Skin of body (tissue), 2 donors: Measurements from ENCODE around the gene HCRT. TPM values are rescaled to one million over a fixed set of nuclear protein-coding genes. Genes with fewer than 3 reads are reported as not detected.
A peak's percentile ranks its signal among the peaks of the same experiment; 100 is the strongest.
"Not testable (repeated sequence)": the region's sequence is repeated elsewhere in the genome, so short reads cannot be mapped to it uniquely, and the experiment has no call there.

ENCODE experiments used
- DNase-seq: peaks from one replicate; lab custom pipeline; 2025; lab: John Stamatoyannopoulos, UW
- total RNA-seq: library from RNA; depleted of rRNA; stranded (reverse); fragments of >200 nt; gene quantifications from one replicate; pipeline ENCODE4 v1.2.3, GENCODE V29; 2014

The HCRT gene, protein sequence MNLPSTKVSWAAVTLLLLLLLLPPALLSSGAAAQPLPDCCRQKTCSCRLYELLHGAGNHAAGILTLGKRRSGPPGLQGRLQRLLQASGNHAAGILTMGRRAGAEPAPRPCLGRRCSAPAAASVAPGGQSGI
- not detected for total RNA-seq

DNA sequence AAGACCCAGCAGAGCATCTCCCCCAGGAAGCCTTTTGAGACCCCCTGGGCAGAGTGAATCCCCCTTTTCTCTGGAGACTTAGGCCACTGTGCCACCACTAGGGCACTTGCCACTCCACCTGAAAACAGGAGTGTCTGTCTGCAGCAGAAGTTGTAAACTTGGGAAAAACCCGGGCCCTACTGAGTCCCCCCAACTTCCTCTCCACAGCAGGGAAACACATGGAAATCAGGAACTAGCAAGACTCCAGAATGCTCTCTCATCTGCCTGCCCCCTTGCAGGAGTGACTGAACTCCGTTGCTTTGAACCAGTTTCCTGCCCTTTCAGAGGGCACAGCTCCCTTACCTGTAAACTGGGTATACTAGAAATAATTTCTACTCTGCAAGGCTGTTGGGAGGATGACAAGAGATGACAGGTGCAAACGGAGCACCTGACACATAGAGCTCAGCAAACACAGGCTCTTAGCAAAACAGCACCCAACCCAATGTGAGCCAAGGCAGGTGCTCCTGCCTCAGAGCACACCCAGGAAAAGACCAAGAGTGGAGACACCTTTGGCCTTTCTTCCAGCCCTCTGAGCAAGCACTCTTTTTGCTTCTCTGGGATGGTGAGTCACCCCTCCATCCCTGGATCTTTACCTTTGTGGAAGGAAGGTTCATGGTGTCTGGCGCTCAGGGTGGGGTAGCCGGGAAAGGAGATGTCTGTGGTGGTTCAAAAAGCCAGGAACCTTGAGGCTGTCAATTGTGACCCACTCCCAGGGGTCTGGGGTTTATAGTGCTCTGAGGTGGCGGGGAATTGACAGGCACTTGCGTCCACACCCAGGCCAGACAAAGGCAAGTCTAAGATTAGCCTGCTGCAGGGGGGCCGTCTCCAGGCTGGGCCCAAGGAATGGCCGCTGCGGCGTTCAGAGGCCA is at the start of gene HCRT:
Gene HCRT, minus strand, starts transcription at position 740 of the 908 bp plus-strand sequence. Its CDS starts 87 bp downstream, at position 653.
- no peak for DNase-seq

DNA sequence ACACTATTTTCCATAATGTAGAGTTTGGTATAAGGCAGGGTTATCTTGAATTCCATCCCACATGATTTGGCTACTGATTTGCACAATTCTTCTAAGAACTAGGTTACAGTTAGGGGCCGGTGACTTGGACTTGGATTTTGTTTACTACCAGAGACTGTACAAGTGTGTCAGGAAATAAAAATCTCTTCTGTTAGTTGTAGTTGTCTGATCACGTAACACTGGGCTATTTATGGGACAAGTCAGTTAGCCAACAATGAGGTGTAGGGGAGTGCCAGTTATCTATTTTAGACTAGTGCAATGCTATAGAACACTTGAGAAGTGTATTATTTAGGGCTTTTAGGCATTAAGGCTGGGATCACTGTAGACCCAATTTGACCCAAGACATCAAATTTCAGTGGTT is 48.7 kb upstream of the HCRT start:
- DNase-seq, result no peak

DNA sequence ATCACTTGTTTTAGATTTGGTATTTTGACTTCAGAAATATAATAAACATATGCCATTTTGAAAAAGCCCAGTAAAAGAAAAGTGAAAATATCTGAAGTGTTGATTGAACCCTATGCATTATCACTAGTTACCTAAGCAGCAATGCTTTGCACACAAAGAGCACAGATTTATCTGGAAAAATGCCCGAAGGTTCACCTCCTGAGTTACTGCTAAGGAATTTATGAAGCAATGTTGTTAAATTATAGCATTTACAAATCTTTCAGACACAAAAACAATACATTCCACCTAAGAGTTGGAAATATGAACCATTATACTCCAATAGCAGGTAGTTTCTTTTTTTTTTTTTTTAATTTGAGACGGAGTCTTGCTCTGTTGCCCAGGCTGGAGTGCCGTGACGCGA is 47.9 kb upstream of the HCRT start:
- DNase-seq, result no peak

DNA sequence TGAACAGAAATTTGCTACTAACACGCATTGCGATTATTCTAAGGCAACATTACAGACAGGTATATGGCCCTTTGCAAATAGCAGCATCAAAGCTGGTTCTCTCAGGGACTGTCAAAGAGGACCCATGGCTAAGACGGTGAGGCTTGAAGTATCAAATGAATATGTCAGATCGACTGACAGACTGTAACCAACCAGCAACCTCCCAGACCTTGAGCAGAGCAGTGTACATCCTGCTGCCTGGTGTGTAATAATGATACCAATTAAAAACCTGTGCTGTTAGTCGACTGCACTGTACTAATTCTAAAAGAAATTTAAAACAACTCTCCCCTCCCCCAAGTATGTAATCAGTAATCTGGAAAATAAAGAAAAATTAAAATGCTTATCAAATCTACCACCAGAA is 45.0 kb upstream of the HCRT start:
- DNase-seq, result no peak

DNA sequence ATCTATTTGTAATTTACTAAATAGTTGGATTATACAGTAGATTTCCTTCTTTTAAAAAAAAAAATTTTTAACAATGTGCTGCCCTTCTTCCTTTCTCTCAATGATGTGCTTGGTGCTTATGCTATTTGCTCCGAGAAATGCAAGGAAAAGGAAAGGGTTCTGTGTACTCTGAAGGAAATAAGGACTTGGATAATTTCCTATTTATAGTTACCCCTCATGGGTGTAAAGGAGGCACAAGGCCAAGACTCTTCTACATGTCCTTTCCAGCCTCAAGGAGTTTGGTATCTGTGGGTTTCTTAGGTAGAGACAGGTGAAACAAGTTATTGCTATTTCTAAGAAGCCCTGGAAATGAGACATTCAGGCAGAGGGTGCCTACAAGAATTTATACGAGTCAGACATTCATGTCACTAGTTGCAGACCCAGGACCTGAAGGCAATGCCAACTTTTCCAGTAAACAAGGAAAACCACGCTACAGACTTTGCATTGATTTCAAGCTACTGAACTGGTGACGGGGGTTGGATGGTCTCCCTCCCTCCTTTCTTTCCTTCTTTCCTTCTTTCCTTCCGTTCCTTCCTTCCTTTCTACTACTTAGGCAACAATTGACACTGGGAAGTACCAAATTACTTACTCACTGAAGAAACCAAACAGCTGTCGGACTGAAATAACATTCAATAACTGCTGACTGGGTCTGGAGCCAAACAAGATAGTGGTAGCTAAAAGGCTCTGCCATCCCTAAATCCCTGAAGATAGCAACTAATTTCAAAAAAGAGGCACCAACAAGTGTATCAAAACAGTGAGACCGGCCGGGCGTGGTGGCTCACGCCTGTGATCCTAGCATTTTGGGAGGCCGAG is 42.8 kb upstream of the HCRT start:
- peak; percentile 1 for DNase-seq

DNA sequence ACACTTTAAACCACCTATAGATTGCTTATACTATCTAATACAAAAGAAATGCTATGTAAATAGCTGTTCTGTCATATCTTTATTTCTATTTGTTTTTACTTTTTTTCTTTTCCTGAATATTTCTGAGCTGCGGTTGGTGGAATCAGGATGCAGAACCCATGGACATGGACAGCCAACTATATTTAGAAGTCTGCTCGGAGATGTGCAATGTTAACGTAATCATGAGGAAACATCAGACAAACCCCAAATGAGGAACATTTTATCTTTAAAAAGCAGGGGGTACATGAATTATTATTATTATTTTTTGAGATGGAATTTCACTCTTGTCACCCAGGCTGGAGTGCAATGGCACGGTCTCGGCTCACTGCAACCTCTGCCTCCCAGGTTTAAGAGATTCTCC is 40.4 kb upstream of the HCRT start:
- DNase-seq, result no peak

DNA sequence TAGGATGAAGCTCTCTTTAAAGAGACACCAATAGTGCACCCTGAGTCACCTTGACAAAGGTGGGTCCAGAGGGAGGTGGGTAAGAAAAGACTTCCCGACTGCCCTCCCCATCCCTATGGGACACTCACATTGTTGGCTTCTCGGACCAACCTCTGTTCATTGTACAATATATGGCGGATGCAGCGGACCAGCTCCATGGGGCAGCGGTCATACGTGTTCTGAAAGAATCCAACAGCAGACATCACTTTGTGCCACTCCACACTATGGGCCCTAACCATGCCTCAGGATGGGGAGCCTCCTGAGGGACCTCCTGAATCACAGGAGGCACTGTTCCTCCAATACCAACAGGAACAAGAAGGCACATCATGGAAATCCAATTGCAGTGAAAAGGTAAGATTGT is 39.4 kb upstream of the HCRT start:
- no peak for DNase-seq

DNA sequence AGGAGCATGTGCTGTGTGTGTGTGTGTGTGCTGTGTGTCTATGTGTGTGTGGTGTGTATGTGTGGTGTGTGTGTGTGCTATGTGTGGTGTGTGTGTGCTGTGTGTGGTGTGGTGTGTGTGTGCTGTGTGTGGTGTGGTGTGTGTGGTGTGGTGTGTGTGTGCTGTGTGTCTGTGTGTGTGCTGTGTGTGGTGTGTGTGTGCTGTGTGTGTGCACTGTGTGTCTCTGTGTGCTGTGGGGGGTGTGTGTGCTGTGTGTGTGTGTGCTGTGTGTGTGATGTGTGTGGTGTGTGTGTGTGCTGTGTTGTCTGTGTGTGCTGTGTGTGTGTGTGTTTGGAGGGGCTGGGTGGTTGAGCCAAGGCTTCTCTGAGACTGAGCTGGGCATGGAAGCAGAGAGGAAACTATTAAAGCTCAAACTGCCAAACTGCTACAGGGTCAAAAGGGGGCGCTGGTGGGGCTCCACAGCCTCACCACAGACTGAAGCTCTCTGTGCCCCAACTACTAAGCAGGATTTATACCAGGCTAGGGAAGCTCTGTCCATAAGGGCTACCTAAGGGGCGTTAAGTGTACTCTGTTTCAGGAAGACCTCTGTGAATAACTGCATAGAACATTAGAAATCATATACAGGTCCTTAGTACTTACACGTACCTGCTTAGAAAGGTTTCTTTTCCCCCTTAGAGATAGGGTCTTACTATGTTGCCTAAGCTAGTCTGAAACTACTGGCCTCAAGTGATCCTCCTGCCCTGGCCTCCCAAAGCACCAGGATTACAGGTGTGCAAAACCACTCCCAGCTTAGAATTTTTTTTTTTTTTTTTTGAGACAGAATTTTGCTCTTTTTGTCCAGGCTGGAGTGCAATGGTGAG is 36.9 kb upstream of the HCRT start:
- DNase-seq, result no peak

DNA sequence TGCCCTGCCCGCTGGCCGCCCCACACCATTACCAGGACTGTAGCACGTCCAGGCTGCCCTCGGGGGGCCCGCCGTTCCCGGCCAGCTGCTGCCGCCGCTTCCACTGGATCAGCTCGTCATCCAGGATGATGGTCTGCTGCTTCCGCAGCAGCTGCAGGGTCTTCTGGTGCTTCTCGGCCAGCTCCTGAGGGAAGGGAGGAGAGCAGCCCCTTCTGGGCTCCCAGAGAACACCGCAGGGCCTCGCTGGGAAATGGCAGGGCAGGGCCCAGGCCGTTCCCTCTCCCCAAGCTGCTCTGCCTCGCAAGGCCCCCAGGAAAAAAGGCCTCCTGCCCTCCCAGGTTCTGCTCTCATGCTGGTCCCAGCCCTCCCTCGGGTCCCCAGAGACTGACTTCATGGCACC is 34.0 kb upstream of the HCRT start:
- not testable (repeated sequence) for DNase-seq

DNA sequence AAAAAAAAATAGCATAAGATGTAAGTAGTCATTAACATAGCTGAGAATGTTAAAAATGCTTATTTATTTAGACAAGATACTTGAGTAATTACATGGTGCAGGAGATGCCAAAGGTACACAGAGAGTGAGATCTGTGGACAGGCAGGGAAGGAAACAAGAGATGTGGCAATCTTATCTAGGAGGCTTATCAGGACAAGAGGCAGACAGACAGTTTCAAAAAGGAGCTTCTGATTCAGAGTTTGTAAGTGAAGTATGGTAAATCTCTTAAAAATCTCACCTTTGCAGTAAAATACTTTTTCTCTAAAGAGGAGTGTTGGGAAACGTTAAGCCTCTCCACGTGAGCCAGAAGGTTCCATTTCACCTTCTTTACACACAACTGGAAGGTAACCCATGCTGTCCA is 28.9 kb upstream of the HCRT start:
- DNase-seq, result no peak

DNA sequence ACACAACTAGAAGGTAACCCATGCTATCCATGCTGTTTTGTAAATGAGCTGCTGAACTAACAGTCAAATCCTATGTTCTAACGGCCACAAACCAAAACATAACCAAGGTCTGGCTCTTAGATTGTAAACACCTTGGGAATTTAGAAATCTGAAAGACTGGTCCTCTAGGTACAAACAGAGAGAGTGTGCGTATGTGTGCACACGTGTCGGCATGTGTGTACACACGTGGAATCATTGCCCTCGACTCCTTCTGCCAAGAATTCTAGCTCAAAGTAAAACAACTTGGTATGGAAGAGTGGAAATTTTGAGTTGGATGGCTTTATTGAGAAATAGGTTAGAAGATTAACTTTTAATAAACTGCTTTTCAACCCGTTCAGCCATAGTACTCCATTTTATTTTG is 27.1 kb upstream of the HCRT start:
- DNase-seq, result no peak

DNA sequence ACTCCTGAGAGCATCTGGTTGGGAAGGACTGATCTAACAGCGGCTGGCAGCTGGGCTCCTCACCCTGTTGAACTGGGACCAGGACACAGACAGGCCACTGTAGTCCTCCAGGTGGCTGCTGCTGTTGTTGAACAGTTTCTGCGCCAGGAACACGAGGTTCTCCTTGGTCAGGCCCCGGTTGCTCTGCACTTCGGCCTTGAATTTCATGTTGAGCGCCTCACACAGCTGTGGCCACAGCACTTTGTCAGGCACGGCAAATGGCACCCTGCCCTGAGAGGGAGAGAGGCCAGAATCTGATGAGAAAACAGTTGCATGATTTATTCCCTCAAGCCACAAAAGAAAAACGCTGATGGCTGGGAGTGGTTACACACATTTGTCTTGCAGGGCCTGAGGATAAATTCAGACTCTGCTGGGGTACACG is 26.7 kb upstream of the HCRT start:
- DNase-seq, result not testable (repeated sequence)

DNA sequence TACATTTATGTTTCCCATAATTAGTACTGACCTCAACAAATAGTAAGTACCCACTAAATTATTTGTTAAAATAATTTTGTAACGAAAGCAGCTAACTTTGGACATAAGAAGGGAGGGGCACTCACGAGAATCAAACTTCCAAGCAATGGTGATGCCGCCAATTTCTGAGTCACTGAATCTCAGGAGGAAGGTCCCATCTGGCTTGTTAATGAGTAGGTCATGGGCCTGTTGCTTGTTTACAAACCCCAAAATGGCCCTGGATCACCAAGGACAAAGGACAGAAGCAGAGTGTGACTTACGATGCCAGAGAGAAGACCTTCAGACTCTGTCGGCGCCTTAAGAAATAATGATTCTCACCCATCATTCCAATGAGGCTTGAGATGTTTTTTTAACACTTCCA is 24.8 kb upstream of the HCRT start:
- DNase-seq, result no peak

DNA sequence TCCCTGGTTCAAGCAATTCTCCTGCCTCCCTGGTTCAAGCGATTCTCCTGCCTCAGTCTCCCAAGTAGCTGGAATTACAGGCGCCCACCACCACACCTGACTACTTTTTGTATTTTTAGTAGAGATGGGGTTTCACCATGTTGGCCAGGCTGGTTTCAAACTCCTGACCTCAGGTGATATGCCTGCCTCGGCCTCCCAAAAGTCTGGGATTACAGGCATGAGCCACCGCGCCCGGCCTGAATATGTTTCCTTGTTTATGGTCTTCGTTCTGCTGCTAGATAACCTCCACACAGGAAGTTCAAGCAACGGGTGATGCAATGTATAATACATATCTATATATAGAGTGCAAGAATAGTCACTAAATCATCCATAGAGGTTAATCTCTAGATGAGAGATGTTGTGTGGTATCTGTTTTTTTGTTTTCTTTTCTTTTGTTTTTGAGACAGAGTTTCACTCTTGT is 20.9 kb upstream of the HCRT start:
- not testable (repeated sequence) for DNase-seq

DNA sequence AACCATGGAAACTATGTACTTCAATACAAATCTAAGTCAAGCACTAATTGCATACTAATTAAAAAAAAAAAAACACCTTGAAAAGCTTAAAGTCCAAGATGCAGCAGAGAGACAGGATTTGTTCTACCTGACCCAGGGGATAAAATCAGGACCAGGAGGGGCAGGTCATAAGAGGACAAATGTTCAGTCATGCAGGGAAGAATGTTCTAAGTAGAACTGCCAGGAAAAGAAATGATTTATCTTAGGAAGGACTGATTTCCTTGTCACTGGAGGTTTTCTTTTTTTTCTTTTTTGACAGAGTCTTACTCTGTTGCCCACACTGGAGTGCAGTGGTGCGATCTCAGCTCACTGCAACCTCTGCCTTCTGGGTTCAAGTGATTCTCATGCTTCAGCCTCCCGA is 18.1 kb upstream of the HCRT start:
- no peak for DNase-seq

DNA sequence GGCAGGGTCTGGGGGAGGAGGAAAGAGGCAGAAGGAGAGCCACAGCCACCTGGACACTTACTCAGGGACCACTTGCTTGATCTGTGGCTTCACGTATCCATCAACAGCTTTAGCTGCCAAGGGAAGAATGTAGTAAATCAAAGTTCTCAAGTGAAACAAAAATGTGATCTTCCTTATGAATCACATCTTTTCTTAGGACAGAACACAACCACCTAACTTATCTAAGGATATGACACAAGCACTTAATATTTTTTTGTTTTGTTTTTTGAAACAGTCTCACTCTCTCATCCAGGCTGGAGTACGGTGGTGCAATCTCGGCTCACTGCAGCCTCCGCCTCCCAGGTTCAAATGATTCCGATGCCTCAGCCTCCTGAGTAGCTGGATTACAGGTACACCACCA is 17.4 kb upstream of the HCRT start:
- DNase-seq, result no peak

DNA sequence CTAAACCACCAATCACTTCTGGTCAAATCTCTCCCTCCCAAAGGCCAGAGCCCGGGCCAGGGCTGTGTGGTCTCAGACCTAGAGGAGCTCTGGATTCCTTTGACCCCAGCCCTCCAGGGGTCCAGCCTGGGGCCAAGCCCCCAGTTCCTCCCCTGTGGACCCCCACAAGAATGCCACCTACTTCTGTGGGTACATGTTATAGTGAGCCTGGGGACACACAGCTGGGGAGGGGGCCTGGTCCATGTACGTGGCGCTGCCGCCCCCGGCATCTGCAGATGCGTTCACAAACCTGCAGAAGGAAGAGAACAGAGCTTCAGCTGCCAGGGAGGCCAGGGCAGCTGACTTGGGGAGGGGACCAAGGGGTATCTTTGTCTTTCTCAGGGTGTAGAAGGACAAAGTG is 16.9 kb upstream of the HCRT start:
- no peak for DNase-seq

DNA sequence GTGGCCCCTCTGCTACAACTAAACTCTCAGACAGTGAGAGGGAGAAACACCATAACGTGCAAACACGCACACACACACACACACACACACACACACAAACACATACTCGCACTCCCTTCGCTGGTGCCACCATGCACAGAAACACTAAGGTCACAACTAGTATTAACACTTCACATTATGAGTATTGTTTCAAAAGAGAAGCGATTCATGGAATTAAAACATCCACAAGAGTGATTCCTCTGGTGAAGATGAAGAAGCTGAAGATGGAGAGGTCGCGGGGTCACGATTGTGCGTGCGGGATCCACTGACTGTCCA is 16.2 kb upstream of the HCRT start:
- DNase-seq, result no peak

DNA sequence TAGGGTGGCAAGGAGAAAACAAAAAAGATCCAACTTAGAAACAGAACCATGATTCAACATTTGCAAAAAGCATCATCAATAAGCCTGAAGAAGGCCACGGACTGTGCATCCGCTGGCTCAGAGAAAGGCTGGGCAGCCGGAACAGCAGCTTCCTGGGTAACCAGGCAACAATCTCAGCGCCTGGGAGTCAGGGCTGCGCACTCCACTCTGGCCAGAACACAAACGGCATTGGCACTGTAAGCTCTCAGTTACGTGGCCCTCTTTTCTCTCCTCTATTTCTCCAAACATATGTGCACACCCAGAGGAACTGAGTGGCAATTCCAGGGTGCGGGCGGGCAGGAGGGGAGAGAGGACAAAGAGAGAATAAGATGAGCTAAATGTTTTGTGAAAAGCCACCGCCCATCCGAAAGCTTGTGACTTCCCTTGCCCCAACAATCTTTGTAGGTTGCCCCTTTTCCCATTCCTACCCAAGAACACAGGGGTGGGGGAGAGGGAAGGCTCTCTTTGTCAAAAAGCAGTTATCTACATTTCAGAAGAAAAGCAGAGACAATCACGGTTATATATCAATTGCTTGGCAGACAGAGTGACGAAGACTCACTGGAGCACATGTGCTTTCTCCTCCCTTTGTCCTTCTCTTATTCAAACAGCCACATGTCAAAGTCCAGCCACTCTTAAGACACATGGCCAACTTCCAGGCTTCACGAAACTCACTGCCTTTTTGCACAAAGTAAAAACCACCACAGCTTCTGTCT is 15.6 kb upstream of the HCRT start:
- DNase-seq, result no peak

DNA sequence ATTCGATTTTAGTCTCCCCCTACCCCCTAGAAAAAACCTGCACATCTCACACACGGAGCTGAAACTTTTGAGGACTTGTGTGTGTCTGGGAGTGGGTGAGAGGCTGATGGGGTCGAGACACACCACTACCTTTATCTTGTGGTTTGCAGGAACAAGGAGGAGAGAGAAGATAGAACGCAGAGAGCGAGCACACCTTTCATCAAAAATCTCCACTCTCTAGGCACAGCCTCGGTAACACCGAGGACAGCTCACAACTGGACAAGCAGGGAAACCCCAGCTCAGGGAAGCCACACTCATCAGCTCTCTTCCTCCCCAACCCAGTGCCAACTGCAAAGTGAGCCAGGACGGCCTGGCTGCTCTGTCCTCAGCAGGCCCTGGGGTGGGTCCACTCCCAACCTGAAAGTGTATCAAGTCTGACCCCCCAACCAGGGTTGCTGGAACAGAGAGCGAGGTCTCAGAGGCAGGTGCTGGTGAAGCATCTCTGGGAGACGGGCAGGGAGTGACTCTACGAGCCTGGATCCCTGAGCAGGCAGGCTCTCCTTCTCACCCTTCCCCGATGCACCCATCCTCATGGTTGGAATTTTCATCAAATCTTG is 14.3 kb upstream of the HCRT start:
- no peak for DNase-seq
